Measurements from ENCODE around the gene SH2D6.
"Not testable (repeated sequence)": the region's sequence is repeated elsewhere in the genome, so short reads cannot be mapped to it uniquely, and the experiment has no call there.

Gene SH2D6

GRCh38 chr2:85470850-85471800 lies 52.6 kb downstream of the SH2D6 start:
- DNase-seq (ENCODE audit: low read depth) = no peak

- DNase-seq (ENCODE audit: low read depth) = no peak
These were observed 53.7 kb downstream of the SH2D6 start for GRCh38 chr2:85472261-85472660.

GRCh38 chr2:85475799-85476490 lies 57.4 kb downstream of the SH2D6 start:
- no peak for DNase-seq (ENCODE audit: low read depth)

- DNase-seq (ENCODE audit: low read depth) = no peak
These were observed 58.1 kb downstream of the SH2D6 start for GRCh38 chr2:85476624-85477023.

GRCh38 chr2:85477884-85478283 lies 59.4 kb downstream of the SH2D6 start:
- no peak for DNase-seq (ENCODE audit: low read depth)

GRCh38 chr2:85481818-85482777 lies 63.6 kb downstream of the SH2D6 start:
- DNase-seq (ENCODE audit: low read depth) = no peak

GRCh38 chr2:85484615-85485014 lies 66.1 kb downstream of the SH2D6 start:
- DNase-seq (ENCODE audit: low read depth) = not testable (repeated sequence)

GRCh38 chr2:85485815-85486214 lies 67.3 kb downstream of the SH2D6 start:
- DNase-seq (ENCODE audit: low read depth) = no peak
